Measurements from ENCODE around the gene GPS1. TPM values are rescaled to one million over a fixed set of nuclear protein-coding genes. Genes with fewer than 3 reads are reported as not detected.

The GPS1 gene
- total and polyA plus RNA-seq, 10 of the 15 experiments (the other 5 are each of a cell fraction or from before 2014, with no cell fraction given): 2.2 to 146 (median 77.7) TPM

DNA sequence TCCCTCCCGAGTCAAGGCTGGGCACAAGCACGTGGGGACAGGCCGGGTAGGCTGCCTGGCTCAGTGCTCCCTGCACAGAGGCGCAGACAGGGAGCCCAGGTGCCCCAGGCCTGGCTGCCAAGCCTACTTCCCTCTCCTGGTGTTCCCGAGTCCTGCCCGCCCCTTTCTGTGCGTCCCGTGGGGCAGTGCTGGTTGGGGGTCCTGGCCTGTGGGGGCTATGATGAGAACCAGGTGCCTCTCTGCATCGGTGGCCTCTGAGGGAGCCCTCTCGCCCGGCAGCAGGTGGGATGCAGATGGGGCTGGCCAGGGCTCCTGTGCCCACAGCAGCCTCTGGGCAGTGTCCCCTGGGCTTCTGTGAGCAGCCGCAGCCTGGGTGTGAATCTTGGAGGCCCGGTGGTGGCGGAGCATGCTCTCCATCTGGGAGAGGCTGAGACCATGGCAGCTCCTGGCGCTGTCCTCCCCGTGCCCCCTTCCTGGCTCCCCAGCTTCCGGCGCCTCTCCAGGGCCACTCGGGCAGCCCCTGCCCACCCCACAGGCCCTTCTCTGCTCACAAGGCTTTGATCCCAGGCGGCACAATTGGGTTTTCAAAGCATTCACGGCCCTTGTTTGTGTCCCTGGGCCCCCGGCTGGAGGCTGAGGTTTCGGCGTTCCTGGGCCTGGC, 36.3 kb upstream of the GPS1 start:
- H4K20me1 ChIP-seq (ENCODE audit: control insufficient read depth, insufficient read depth): no peaks in the 10 kb centered on the region
- no peaks in the 10 kb centered on the region; a peak in 2 of 4 replicates for H3K36me3 ChIP-seq (ENCODE audit: control insufficient read depth in 2 of 2, insufficient read depth in 2 of 2, low read length in 1 of 2)
- H3K4me3 ChIP-seq: no peak overlapping the region
- ChIA-PET SMC1A (ENCODE audit: uncharacterized antibody, unreplicated experiment) (no interaction called here), CTCF (interaction anchor here (0.6 to 0.9 kb wide), 2 partner anchors 39 to 56 kb away, joined by 3 read pairs; no protein-coding TSS in a partner anchor), RAD21 (ENCODE audit: unreplicated experiment) (no interaction called here), POLR2A (no interaction called here)
- no peak for FAIRE-seq
- WGBS (ENCODE audit: insufficient coverage, insufficient replicate concordance, low lambda C conversion rate, missing lambda C conversion rate): 73% methylated on average over 24 of the region's 24 CpGs
- intact Hi-C loops (cut with micrococcal nuclease; ENCODE audit: unreplicated experiment) (no loop called here), in situ Hi-C loops (cut with MboI) (no loop called here)
- no peak overlapping the region for H3K9ac ChIP-seq (ENCODE audit: control insufficient read depth, insufficient read depth, low read length)
- no peaks in the 10 kb centered on the region for H3K9me3 ChIP-seq (replicated peaks; ENCODE audit: control insufficient read depth, insufficient read depth, low read length)
- H3K79me2 ChIP-seq (ENCODE audit: control insufficient read depth, insufficient read depth, low read length): peaks cover 4% of the 10 kb centered on the region
- H3K4me1 ChIP-seq (ENCODE audit: control insufficient read depth, insufficient read depth, low read length): no peaks in the 10 kb centered on the region
- TF ChIP-seq, protein P1, sequence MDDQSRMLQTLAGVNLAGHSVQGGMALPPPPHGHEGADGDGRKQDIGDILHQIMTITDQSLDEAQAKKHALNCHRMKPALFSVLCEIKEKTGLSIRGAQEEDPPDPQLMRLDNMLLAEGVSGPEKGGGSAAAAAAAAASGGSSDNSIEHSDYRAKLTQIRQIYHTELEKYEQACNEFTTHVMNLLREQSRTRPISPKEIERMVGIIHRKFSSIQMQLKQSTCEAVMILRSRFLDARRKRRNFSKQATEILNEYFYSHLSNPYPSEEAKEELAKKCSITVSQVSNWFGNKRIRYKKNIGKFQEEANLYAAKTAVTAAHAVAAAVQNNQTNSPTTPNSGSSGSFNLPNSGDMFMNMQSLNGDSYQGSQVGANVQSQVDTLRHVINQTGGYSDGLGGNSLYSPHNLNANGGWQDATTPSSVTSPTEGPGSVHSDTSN (IDR thresholded peaks at IDR 0.05; ENCODE audit: insufficient replicate concordance, low read depth, low read length): no peak
- TF ChIP-seq YBX1 (IDR thresholded peaks at IDR 0.05) (no peak), BCL11A (IDR thresholded peaks at IDR 0.05; ENCODE audit: low read depth, low read length) (no peak), CEBPB (IDR thresholded peaks at IDR 0.05; ENCODE audit: borderline replicate concordance in 1 of 2, low read depth in 2 of 2, low read length in 2 of 2) (no peak), BMI1 (IDR thresholded peaks at IDR 0.05; ENCODE audit: borderline replicate concordance) (no peak)
- no TSS peak for BruUV-seq (replicated peaks)
- ATAC-seq: no peak
- no peak overlapping the region for H3K27ac ChIP-seq (ENCODE audit: control insufficient read depth, insufficient read depth)
- H2AFZ ChIP-seq (ENCODE audit: control insufficient read depth, low read depth, low read length): no peak overlapping the region
- H3K4me2 ChIP-seq (ENCODE audit: control insufficient read depth, insufficient read depth): no peak overlapping the region
- no peak for DNase-seq (ENCODE audit: low read depth, low spot score)
- no peaks in the 10 kb centered on the region for H3K27me3 ChIP-seq (replicated peaks in 1 of 2; ENCODE audit: control insufficient read depth in 2 of 2, insufficient read depth in 2 of 2, low read length in 1 of 2)
